ENCODE measurements around the gene MDK.
"Not testable (repeated sequence)": the region's sequence is repeated elsewhere in the genome, so short reads cannot be mapped to it uniquely, and the experiment has no call there.

The MDK gene

GRCh38 chr11:46378296-46378695, 3.2 kb upstream of the MDK start:
- no peak overlapping the region for H3K4me3 ChIP-seq (ENCODE audit: low read depth, low read length)
- H3K27ac ChIP-seq (ENCODE audit: low read depth, low read length) = no peak overlapping the region
- H3K36me3 ChIP-seq (ENCODE audit: control insufficient read depth, insufficient read depth, low read length) = peaks cover 49% of the 10 kb centered on the region
- H3K4me1 ChIP-seq (ENCODE audit: control insufficient read depth, insufficient read depth, low read length) = peaks cover 21% of the 10 kb centered on the region
- no peak overlapping the region for H3K9ac ChIP-seq (ENCODE audit: low read length)
- H3K27me3 ChIP-seq (ENCODE audit: control insufficient read depth, insufficient read depth, low read length) = no peaks in the 10 kb centered on the region
- no peaks in the 10 kb centered on the region for H3K9me3 ChIP-seq (ENCODE audit: control insufficient read depth, insufficient read depth, low read depth, low read length)

- H3K27ac ChIP-seq (ENCODE audit: low read depth, low read length) = no peak overlapping the region
- peak overlapping the region; percentile 57 for H3K9ac ChIP-seq (ENCODE audit: low read length)
- H3K4me1 ChIP-seq (ENCODE audit: control insufficient read depth, insufficient read depth, low read length) = peaks cover 21% of the 10 kb centered on the region
- H3K9me3 ChIP-seq (ENCODE audit: control insufficient read depth, insufficient read depth, low read depth, low read length) = no peaks in the 10 kb centered on the region
- H3K27me3 ChIP-seq (ENCODE audit: control insufficient read depth, insufficient read depth, low read length) = no peaks in the 10 kb centered on the region
- H3K36me3 ChIP-seq (ENCODE audit: control insufficient read depth, insufficient read depth, low read length) = peaks cover 47% of the 10 kb centered on the region
- peak overlapping the region; percentile 81 for H3K4me3 ChIP-seq (ENCODE audit: low read depth, low read length)
Measured at GRCh38 chr11:46378811-46379481, 2.5 kb upstream of the MDK start.

- H3K9ac ChIP-seq (ENCODE audit: low read length) = peak overlapping the region; percentile 57
- H3K4me3 ChIP-seq (ENCODE audit: low read depth, low read length) = peak overlapping the region; percentile 81
- H3K27ac ChIP-seq (ENCODE audit: low read depth, low read length); H3K9me3 ChIP-seq (ENCODE audit: control insufficient read depth, insufficient read depth, low read depth, low read length); H3K27me3 ChIP-seq (ENCODE audit: control insufficient read depth, insufficient read depth, low read length): not testable (repeated sequence)
- H3K4me1 ChIP-seq (ENCODE audit: control insufficient read depth, insufficient read depth, low read length) = peaks cover 21% of the 10 kb centered on the region
- H3K36me3 ChIP-seq (ENCODE audit: control insufficient read depth, insufficient read depth, low read length) = peaks cover 42% of the 10 kb centered on the region
Measured at GRCh38 chr11:46379482-46380293, 1.8 kb upstream of the MDK start.

- Histone ChIP-seq H3K4me3 (ENCODE audit: low read depth, low read length) (peak overlapping the region; percentile 81), H3K27ac (ENCODE audit: low read depth, low read length) (peak overlapping the region; percentile 95), H3K36me3 (ENCODE audit: control insufficient read depth, insufficient read depth, low read length) (peaks cover 34% of the 10 kb centered on the region), H3K9me3 (ENCODE audit: control insufficient read depth, insufficient read depth, low read depth, low read length) (no peaks in the 10 kb centered on the region), H3K27me3 (ENCODE audit: control insufficient read depth, insufficient read depth, low read length) (peaks cover 6% of the 10 kb centered on the region; the same call in 1 of the 2 replicates), H3K9ac (ENCODE audit: low read length) (peak overlapping the region; percentile 82), H3K4me1 (ENCODE audit: control insufficient read depth, insufficient read depth, low read length) (peaks cover 21% of the 10 kb centered on the region)
Measured at GRCh38 chr11:46380340-46381047, 975 bp upstream of the MDK start.

GRCh38 chr11:46381819-46382645, 563 bp downstream of the MDK start:
- Histone ChIP-seq H3K27ac (ENCODE audit: low read depth, low read length) (peak overlapping the region; percentile 69), H3K27me3 (ENCODE audit: control insufficient read depth, insufficient read depth, low read length) (peaks cover 20% of the 10 kb centered on the region), H3K4me1 (ENCODE audit: control insufficient read depth, insufficient read depth, low read length) (peaks cover 21% of the 10 kb centered on the region), H3K9me3 (ENCODE audit: control insufficient read depth, insufficient read depth, low read depth, low read length) (no peaks in the 10 kb centered on the region), H3K4me3 (ENCODE audit: low read depth, low read length) (peak overlapping the region; percentile 95), H3K9ac (ENCODE audit: low read length) (peak overlapping the region; percentile 88), H3K36me3 (ENCODE audit: control insufficient read depth, insufficient read depth, low read length) (peaks cover 20% of the 10 kb centered on the region)

DNA sequence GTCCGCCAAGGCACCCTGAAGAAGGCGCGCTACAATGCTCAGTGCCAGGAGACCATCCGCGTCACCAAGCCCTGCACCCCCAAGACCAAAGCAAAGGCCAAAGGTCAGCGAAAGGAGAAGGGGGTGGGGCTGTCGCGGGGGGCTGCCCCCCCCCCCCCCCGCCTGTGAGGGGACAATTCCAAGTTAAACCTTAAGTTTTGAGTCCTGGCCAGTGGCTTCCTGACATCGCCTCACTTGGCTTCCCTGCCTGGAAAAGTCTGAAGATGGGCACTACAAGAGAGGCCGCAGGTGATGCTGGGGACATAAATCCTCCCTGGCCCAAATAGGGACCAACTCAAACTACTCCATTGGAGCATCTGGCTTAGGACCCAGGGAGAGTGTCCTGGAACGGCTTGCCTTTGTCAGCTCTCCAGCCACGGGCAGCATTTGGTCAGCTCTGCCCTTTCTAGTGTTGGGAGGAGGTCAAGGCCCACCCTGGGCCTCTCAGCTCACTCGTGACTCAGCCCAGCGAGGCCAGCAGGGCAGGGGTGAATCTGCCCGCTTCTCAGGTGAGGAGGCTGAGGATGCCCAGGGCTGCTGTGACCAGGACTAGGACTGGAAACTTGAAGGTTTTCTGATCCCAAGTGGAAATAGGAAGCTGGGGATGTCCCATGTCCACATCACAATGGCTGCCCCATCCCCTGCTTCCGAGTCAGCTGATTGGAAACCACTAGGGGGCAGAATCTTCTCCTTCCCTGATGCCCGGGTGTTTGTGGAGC, 1.4 kb downstream of the MDK start:
- peak overlapping the region; percentile 88 for H3K9ac ChIP-seq (ENCODE audit: low read length)
- H3K9me3 ChIP-seq (ENCODE audit: control insufficient read depth, insufficient read depth, low read depth, low read length) = no peaks in the 10 kb centered on the region
- peaks cover 12% of the 10 kb centered on the region for H3K36me3 ChIP-seq (ENCODE audit: control insufficient read depth, insufficient read depth, low read length)
- H3K27me3 ChIP-seq (ENCODE audit: control insufficient read depth, insufficient read depth, low read length) = peaks cover 28% of the 10 kb centered on the region
- H3K4me3 ChIP-seq (ENCODE audit: low read depth, low read length) = peak overlapping the region; percentile 95
- H3K4me1 ChIP-seq (ENCODE audit: control insufficient read depth, insufficient read depth, low read length) = peaks cover 27% of the 10 kb centered on the region
- H3K27ac ChIP-seq (ENCODE audit: low read depth, low read length) = no peak overlapping the region

- Histone ChIP-seq H3K4me1 (ENCODE audit: control insufficient read depth, insufficient read depth, low read length) (peaks cover 32% of the 10 kb centered on the region), H3K27me3 (ENCODE audit: control insufficient read depth, insufficient read depth, low read length) (peaks cover 33% of the 10 kb centered on the region), H3K9ac (ENCODE audit: low read length) (no peak overlapping the region), H3K27ac (ENCODE audit: low read depth, low read length) (no peak overlapping the region), H3K4me3 (ENCODE audit: low read depth, low read length) (no peak overlapping the region), H3K9me3 (ENCODE audit: control insufficient read depth, insufficient read depth, low read depth, low read length) (no peaks in the 10 kb centered on the region), H3K36me3 (ENCODE audit: control insufficient read depth, insufficient read depth, low read length) (peaks cover 7% of the 10 kb centered on the region; the same call in 1 of the 2 replicates)
Measured at GRCh38 chr11:46383404-46383758, 1.9 kb downstream of the MDK start.

DNA sequence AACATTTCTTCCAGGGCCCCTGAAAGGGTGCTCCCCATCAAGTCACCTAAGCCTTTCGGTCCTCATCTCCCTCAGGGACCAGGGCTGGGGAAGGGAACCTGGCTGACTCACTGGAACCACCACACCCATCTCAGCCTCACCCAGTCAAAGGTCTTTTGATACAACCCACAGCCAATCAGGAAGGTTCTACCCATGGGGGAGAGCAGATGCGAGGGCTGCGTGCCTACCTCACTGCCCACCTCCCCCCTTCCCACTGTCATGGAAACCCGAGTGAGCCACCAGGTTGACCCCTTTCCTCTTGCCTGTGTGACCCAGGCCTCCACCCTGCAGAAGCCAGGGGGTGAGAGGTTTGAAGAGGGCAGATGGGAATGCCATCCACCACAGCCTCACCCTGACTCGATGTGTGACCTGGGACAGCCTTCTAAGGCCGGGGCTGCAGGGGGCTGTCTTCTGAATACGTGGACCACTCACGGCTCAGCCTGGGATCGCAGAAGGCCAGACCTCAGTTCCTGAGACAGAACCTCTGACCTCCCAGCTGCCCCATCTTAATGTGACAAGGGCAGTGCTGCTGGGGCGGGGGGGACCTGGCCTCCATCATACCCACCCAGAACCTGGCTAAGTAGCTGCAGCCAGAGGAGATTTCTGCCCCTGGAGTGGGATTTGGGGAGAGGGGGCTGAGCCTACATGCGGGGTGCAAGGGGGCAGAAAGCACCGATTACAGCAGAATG, 2.7 kb downstream of the MDK start:
- H3K27me3 ChIP-seq (ENCODE audit: control insufficient read depth, insufficient read depth, low read length) = peaks cover 41% of the 10 kb centered on the region
- no peak overlapping the region for H3K27ac ChIP-seq (ENCODE audit: low read depth, low read length)
- no peaks in the 10 kb centered on the region for H3K9me3 ChIP-seq (ENCODE audit: control insufficient read depth, insufficient read depth, low read depth, low read length)
- H3K9ac ChIP-seq (ENCODE audit: low read length) = no peak overlapping the region
- H3K36me3 ChIP-seq (ENCODE audit: control insufficient read depth, insufficient read depth, low read length) = peaks cover 5% of the 10 kb centered on the region; the same call in 1 of the 2 replicates
- no peak overlapping the region for H3K4me3 ChIP-seq (ENCODE audit: low read depth, low read length)
- H3K4me1 ChIP-seq (ENCODE audit: control insufficient read depth, insufficient read depth, low read length) = peaks cover 32% of the 10 kb centered on the region

DNA sequence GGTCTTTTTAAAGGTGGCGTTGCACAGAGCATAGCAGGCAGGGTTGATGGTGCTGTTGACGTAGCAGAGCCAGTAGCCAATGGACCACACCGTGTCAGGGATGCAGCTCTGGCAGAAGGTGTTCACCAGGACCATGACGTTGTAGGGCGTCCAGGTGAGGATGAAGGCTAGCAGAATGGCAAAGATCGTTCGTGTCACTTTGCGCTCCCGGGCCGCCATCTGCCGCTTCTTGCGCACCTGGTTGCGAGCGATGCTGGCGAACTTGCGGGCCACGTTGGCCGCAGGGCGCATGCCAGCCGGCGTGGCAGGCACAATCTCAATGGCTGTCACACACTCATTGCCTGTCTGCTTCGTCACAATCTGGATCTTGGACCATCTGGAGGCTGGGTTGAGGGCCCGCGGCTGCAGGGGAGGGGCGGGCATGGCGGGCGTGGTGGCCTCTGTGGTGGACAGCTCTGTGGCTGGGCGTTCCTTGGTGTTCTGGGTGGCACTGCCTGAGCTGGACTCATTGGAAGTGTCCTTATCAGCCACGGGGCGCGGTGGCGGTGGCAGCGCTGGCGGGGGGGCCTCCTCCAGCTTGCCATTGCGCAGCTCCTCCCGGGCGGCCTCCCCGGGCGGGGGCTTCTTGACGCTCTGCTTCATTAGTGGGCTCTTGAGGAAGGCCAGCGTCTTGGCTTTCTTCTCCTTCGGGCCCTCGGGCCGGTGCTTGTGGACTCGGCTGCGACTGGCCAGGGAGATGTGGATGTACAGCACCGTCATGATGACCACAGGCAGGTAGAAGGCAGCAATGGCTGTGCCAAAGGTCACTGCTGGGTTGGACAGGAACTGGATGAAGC, 3.9 kb downstream of the MDK start:
- H3K4me1 ChIP-seq (ENCODE audit: control insufficient read depth, insufficient read depth, low read length) = peaks cover 37% of the 10 kb centered on the region
- peaks cover 5% of the 10 kb centered on the region; the same call in 1 of the 2 replicates for H3K36me3 ChIP-seq (ENCODE audit: control insufficient read depth, insufficient read depth, low read length)
- no peak overlapping the region for H3K27ac ChIP-seq (ENCODE audit: low read depth, low read length)
- H3K27me3 ChIP-seq (ENCODE audit: control insufficient read depth, insufficient read depth, low read length) = peaks cover 53% of the 10 kb centered on the region
- H3K9me3 ChIP-seq (ENCODE audit: control insufficient read depth, insufficient read depth, low read depth, low read length) = no peaks in the 10 kb centered on the region
- H3K4me3 ChIP-seq (ENCODE audit: low read depth, low read length) = no peak overlapping the region
- H3K9ac ChIP-seq (ENCODE audit: low read length) = no peak overlapping the region

Measured in HUES6 (cell line).